NCI-H2029 (cell line): ENCODE results near the gene TRIM62.

ENCODE experiments used
- DNase-seq: peaks from one replicate; lab custom pipeline; 2025; lab: John Stamatoyannopoulos, UW

TRIM62 gene

GRCh38 chr1:33180226-33180910 lies 1.5 kb downstream of the TRIM62 start:
- no peak for DNase-seq

DNA sequence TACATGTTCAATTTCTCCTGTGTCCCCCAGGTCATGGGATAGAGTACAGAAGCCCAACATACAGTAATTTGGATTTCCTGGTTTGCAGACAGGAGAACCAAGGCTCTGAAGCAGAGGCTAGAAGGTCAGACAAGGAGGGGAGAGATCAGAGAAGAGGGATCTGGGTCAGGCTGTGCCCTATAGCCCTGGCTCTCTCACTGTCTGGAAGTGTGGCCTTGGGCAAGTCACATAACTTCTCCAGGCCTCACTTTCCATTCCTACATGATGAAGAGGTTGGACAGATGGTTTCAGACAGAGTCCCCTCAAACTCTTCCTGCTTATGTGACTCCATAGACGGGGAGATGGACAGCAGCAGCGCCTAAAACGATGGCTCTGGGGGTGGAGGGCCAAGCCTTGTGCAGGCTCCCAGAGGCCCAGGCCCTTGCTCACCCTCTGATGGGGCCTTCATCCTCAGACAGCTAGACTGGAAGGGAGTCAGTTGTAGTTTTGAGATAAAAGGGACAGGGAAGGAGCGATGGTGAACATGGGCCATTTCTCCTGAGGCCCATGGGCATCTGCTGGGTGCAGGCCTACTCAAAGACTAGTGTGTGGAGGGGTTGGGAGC lies 2.9 kb downstream of the TRIM62 start:
- no peak for DNase-seq

- DNase-seq: no peak
These were observed 3.8 kb downstream of the TRIM62 start for GRCh38 chr1:33177996-33178540.

GRCh38 chr1:33176887-33177286 lies 5.0 kb downstream of the TRIM62 start:
- no peak for DNase-seq

DNA sequence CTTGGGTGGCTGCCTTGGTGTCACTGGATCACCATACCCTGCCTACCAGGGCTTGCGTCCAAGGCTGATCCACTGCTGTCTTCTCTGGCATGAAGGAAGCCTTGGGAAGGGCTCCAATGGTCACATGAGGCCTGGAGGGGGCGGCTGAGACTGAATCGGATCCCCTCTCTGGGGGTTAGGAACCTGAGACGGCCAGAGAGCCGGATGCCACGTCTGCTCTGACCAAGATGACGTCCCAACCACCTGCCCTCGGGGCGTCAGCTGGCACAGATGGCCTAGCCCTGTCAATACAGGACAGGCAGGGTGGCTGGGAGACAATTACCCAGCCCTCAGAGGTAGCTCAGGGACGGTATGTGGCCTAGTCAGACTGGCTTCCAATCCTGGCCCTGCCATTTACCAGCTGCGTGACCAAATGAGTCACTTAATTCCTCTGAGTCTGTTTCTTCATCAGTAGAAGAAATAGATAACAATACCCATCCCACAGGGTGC lies 5.4 kb downstream of the TRIM62 start:
- no peak for DNase-seq

DNA sequence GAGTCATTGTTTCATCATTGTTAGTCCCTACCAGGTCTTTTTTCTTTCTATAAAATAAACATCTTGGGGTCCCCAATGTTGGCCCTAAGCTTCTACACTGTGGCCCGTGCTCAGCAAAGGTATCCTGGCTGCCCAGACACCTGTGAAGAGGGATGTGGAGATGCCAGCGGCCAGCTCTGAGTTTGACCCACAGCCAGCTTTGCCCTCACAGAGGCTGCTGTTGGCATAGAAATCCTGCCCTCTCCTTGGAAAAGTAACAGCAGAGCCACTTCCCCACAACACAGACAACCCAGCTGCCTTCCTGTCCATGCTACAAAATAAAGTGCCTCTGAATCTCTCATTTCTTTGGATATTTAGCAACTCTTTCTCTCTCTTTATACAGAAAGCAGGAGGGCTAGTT lies 6.0 kb downstream of the TRIM62 start:
- no peak for DNase-seq

DNA sequence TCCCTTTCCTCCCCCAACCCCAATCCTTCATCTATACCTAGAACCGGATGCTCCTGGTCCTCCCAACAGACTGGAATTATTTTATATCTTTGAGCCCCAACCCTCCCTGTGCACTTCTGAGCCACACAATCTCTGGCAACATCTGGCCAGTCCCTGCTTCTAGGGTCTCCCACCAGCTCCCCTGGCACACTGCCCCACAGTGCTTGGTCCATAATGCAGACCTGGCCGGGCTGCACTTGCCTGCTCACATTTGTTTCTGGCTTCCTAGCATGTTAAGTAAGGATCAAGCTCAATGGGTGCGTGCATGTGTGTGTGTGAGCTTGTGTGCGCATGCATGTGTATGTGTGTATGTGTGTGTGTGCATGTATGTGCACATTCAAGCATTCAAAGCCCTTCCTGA lies 8.8 kb downstream of the TRIM62 start:
- no peak for DNase-seq

- DNase-seq: no peak
These were observed 9.6 kb downstream of the TRIM62 start for GRCh38 chr1:33171977-33172813.

DNA sequence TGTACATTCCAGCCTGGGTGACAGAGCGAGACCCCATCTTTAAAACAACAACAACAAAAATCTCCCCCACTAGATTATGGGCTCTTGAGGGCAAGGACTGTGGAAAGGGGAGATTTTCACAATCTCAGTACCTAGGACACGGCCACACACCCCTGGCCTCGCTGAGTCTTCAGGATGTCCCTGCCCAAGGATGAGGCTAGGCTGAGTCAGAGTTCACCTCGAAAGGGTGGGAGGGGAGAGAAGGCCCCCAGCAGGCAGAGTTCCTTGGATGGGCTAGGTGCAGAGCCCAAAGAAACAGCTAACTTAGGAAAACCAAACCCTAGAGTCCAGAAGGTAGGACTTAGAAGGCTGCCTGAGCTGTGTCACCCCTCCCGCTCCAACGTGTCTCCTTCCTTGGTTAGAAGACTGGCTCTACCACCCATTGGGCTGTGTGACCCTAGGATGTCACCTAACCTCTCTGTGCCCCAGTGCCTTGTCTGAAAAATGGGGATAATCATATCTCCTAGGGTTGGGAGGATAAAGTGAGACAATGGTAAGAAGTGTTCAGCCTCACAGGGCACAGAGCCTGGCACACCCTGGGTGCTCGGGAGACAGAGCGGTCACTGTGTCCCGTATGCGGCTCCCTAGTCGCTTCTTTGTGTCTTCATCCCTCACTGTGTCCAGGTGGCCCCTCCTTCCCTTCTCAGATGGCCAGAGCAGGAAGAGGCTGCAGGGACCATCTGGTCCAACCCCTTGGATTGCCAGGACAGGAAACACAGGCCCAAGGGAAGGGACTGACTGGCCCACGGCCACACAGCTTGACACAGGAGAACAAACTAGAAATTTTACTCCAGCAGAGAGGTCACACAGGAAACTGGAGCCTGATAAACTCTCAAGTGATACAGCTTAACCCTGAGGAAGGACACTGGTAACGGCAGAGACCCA lies 11.2 kb downstream of the TRIM62 start:
- no peak for DNase-seq

GRCh38 chr1:33169290-33170055 lies 12.4 kb downstream of the TRIM62 start:
- DNase-seq: no peak

DNA sequence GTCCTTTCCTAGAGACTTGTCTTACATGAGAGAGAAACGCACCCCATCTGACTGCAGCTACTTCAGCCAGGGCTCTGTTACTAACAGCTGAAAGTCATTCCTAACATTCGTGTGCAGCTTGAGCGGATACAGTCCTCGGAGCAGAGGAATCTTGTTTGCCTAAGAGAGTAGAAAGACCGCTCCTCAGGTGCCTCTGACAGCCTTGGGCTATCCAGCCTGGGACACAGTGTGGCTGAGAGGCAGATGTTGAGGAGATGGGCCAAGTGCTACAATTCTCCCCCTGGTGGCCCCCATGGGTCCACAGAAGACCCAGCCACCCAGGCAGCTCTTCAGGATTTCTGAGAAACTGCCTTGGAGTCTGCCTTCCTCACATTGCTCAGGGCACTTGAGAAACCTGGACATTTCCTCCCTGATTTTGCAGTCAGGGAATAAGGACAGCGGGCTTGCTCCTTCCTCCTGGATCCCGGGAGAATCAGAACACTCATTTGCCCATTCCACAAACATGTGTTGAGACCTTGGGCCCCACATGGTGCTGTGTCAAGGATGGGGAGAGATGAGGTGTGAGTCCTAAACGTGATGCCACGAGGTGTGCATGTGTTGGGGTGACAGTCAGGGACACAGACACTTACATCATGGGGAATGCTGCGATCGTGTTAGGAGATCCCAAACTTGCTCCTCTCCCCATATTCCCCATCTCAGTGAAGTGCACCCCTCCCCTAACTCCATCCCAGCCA lies 13.1 kb downstream of the TRIM62 start:
- no peak for DNase-seq

- DNase-seq: no peak
These were observed 14.0 kb downstream of the TRIM62 start for GRCh38 chr1:33167650-33168447.

GRCh38 chr1:33165809-33166208 lies 16.0 kb downstream of the TRIM62 start:
- DNase-seq: no peak

- no peak for DNase-seq
These were observed 16.6 kb downstream of the TRIM62 start for GRCh38 chr1:33165209-33165608.

GRCh38 chr1:33163621-33164519 lies 18.0 kb downstream of the TRIM62 start:
- DNase-seq: no peak

GRCh38 chr1:33162141-33162540 lies 19.7 kb downstream of the TRIM62 start:
- DNase-seq: no peak

DNA sequence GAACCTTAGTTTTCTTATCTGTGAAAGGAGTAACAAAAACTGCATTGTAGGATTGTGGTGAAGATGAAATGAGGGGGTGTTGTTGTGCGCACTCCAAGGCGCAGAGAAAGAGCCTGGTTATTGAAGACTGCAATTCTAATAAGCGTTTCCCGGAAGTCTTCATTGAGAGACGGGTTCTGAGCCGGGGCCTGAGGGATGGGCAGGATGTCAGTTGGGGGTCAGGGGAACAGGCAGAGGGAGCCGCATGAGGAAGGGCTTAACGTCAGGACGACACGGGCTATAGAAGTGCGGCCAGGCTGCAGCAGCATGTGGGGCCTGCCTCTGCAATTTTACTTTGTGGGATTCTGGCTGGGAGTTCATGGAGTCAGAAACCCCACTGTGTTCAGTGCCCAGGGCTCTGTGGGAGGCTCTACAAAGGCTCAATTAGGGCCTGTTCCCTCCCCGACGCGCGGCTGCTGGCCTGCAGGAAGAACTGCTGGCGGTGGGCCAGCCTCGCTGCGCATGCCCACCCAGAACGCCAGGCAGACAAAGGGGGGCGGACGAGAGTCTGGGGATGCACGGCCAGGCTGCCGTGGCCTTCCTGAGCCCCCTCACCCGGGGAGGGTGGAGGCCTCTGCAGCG lies 20.7 kb downstream of the TRIM62 start:
- no peak for DNase-seq

- DNase-seq: no peak
These were observed 22.3 kb downstream of the TRIM62 start for GRCh38 chr1:33159577-33159976.
